ENCODE measurements around the gene TUBB2A. TPM values are rescaled to one million over a fixed set of nuclear protein-coding genes. Genes with fewer than 3 reads are reported as not detected.
"Not testable (repeated sequence)": the region's sequence is repeated elsewhere in the genome, so short reads cannot be mapped to it uniquely, and the experiment has no call there.

Gene TUBB2A
- total RNA-seq, 2 donors from 2014 or later: 1.8 to 3.8 TPM

DNA sequence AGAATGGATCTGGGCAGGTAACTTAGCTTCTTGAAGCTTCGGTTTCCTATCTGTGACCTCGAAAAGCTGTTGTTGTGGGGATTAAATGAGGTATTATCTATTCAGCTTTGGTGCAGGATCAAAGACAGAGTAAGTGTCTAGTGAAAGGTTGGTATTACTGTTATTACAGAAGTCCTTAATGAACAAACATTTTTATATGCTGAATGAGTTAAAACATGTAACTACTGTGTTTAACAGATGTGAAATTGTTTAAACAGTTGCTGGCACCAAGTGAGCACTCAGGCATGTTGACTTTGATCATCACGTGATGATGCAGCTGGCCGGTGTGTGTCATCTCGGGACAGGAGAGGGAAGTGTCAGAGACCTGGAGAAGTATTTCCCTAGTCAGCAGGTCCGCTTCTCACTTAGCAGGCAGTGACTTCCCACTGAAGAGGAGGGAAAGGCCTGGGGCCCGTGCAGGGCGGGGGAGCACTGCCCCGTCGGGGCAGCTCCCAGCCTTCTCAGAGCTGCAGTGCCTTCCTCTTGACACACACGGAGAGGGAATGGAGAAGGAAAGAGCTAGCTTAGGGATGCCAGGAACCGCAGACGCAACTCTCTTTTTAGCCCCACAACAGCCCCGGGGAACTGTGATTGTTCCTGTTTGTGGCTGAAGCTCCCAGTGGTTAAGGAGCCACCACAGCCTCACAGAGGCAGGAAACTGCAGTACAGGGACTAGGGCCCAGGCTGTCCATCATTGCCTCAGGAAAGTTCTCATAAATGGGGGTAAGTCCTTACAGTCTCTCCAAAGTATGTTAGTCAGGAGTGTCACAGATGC is 18.0 kb downstream of the TUBB2A start:
- peak in 1 of 2 donors; percentile 20 for ATAC-seq
- H3K36me3 Mint-ChIP-seq: peaks cover 0 to 6% of the 10 kb centered on the region in 2 donors
- DNase-seq (ENCODE audit: low spot score in 2 of 2): no peak
- no peaks in the 10 kb centered on the region for H3K9me3 Mint-ChIP-seq
- H3K27ac Mint-ChIP-seq: no peak overlapping the region

DNA sequence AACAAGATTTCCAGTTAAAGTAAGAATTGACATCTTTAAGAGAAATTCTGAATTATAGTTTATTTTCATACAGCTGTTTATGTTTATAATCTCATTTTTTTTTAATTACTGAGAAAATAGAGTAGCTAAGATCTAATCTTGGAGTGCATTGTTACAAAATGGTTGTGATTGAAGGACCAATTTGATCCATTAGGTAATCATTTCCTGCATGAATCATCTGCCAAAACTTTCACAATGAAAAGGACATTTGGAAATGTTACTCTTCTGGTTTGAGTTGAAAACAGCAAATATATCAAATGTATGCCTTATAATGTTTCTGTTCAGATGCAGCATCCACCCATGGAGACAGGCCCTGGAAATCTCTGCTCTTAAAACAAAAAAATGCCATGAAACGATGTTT is 19.0 kb downstream of the TUBB2A start:
- Mint-ChIP-seq H3K27ac (no peak overlapping the region), H3K36me3 (peaks cover 0 to 6% of the 10 kb centered on the region in 2 donors), H3K9me3 (no peaks in the 10 kb centered on the region)
- no peak for ATAC-seq
- DNase-seq (ENCODE audit: low spot score in 2 of 2): no peak

GRCh38 chr6:3137873-3138272 is 19.5 kb downstream of the TUBB2A start:
- H3K9me3 Mint-ChIP-seq; DNase-seq (ENCODE audit: low spot score in 2 of 2); ATAC-seq; H3K36me3 Mint-ChIP-seq; H3K27ac Mint-ChIP-seq: not testable (repeated sequence)

DNA sequence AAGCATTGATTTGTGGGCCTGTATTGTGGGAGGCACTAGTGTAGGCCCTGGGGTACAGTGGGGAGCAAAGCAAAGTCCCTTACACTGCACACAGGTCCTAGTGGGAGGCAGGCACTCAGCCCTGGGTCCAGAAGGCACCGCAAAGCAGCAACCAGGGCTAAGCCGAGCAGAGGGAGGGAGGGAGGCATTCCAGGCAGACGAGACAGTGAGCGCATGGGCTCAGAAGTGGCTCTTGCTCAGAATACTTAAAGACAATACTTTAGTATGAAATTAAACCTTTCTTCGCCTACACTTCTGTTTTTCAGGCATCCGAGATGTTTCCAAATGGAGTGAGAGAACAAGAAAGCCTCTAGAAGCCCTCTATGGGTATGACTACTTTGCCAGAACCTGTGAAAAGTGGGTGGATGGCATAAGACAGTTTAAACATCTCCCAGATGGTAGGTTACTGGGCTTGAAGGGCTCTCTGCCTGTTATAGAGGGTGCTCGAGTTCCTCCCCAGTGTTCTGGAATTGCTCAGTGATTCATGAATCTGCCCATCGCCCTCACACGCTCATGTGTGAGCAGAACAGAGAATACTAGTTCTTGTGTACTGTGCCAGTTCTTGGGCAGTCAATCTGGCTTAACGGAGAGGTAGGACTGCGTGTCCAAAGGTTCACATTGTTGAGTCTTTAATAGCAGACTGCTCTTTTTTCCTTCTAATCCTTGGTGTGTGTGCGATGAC is 20.1 kb downstream of the TUBB2A start:
- Mint-ChIP-seq H3K9me3 (no peaks in the 10 kb centered on the region), H3K36me3 (peaks cover 0 to 6% of the 10 kb centered on the region in 2 donors), H3K27ac (no peak overlapping the region)
- DNase-seq (ENCODE audit: low spot score in 2 of 2) (no peak), ATAC-seq (no peak)

DNA sequence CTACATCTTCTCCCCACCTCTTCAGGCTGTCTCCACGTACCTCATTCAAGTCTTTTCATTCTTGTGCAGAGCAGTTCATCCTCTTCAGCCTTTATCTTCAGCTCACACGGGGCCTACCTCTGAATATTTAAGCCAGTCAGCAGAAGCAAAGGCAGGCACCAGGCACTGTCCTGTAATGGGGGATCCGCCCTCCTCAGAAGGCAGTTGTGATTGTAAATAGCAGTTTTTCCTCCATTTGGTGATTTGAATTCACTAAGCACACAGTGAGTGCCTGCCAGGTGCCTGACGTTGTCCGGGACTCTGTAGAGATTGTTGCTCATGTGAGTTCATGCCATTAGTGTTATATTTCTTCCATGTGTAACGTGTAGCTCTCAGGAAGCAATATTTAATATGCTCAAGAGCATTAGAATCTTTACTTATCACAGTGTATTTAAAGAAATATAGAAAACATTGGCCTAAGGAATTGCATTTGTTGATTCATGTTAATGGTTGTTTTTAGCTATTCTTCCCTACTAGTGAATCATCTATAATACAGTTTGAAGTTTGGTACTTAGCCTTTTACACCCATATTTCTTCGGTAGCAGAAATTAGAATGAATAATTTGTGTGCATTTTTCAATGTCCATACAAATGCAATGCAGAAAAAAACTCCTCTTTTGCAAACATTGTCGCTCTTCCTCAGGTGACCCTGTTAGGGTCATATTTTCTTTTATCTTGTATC is 20.9 kb downstream of the TUBB2A start:
- Mint-ChIP-seq H3K9me3 (no peaks in the 10 kb centered on the region), H3K36me3 (peaks cover 0 to 6% of the 10 kb centered on the region in 2 donors), H3K27ac (no peak overlapping the region)
- ATAC-seq (no peak), DNase-seq (ENCODE audit: low spot score in 2 of 2) (no peak)

DNA sequence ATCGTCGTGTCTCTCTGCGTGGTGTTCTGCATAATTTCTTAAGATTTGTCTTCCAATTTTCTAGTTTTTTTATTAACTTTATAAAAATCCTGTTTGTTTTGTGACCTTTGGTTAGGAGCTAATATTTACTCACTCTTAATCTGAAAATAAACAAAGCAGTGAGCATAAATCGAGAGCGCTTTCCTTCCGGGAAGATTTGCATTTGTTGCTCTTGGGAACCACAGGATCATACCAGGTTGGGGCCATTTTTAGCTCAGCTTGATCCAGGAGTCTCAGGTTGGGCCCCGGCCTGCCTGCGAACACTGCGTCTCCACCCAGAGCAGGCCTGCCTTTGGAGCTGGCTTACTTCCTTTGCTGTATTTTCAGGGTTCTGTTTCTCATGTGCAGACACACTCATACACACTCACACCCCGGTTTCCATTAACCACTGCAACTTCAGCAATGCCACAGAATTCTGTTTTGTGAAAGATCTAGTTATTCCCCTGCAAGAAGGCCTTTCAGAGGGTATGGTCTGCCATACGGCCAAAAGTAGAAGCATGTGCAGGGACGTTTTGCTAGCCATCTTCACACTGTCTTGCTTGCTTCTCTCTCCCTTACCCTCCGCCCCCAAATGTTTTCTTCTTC is 21.6 kb downstream of the TUBB2A start:
- no peak overlapping the region for H3K27ac Mint-ChIP-seq
- no peaks in the 10 kb centered on the region for H3K9me3 Mint-ChIP-seq
- ATAC-seq (no peak), DNase-seq (ENCODE audit: low spot score in 2 of 2) (no peak)
- H3K36me3 Mint-ChIP-seq: peaks cover 0 to 6% of the 10 kb centered on the region in 2 donors

DNA sequence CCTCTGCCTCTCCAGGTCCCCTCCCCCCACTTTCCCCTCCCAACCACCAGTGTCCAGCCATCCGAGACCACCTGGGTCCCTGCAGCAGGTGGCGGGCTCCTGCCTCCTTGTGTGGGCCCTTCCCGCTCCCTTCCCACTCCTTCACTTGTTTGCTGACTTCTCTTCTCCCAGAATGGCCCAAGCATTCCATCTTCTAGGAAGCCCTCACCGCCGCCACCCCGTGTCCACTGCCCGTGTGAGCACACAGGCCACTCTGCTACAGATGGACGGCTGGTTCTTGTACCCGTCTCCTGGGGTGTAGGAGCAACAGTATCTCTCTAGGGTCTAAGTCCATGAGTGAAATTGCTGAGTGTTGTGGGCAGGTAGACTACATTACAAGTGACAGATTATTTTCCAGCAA is 23.8 kb downstream of the TUBB2A start:
- DNase-seq (ENCODE audit: low spot score in 2 of 2): no peak
- Mint-ChIP-seq H3K36me3 (peaks cover 0 to 6% of the 10 kb centered on the region in 2 donors), H3K9me3 (no peaks in the 10 kb centered on the region), H3K27ac (no peak overlapping the region)
- ATAC-seq: no peak

DNA sequence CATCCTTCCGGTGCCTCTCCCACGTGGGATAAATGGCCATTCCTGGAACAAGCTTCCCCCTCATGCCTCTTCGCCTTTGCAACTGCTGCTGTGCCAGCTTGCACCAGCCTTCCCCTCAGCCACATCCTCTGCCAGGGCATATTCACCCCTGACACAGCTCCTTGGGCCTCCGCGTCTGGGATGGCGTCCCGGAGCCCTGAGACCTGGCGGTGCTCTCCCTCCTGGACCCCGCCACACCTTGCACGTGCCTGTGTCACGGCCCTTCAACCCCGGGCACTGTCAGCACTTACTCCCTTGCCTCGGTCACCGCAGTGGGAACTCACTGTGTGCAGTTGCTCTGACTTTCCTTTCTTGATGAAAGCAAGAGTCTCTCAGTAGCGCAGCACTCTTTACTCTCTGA is 25.6 kb downstream of the TUBB2A start:
- DNase-seq (ENCODE audit: low spot score in 2 of 2) (no peak), ATAC-seq (no peak)
- Mint-ChIP-seq H3K36me3 (no peaks in the 10 kb centered on the region), H3K9me3 (no peaks in the 10 kb centered on the region), H3K27ac (peak overlapping the region in 1 of 2 donors; percentile 32)

- H3K9me3 Mint-ChIP-seq: no peaks in the 10 kb centered on the region
- H3K36me3 Mint-ChIP-seq: no peaks in the 10 kb centered on the region
- ATAC-seq: no peak
- no peak overlapping the region for H3K27ac Mint-ChIP-seq
- DNase-seq (ENCODE audit: low spot score in 2 of 2): no peak
Observed at GRCh38 chr6:3128356-3129108, 28.8 kb downstream of the TUBB2A start.

DNA sequence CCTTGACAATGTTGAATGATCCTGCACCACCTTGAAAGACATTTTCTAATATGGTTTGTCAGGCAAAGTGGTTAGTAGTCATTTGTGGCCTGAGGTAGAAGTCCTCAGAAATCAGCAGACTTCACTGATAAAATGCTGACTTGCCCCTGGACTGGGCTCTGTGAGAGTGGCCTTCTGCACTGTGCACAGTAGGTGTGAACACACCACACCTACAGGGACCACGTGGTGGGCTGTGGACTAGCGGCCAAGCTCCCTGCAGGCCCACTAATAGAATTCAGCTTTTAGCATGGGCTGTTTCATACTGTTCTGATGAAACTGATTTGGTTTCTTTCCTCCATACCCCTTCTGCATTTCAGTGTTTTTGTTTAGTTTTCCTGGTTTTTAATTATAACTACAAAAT is 31.5 kb downstream of the TUBB2A start:
- no peaks in the 10 kb centered on the region for H3K36me3 Mint-ChIP-seq
- DNase-seq (ENCODE audit: low spot score in 2 of 2) (no peak), ATAC-seq (no peak)
- no peaks in the 10 kb centered on the region for H3K9me3 Mint-ChIP-seq
- H3K27ac Mint-ChIP-seq: no peak overlapping the region

DNA sequence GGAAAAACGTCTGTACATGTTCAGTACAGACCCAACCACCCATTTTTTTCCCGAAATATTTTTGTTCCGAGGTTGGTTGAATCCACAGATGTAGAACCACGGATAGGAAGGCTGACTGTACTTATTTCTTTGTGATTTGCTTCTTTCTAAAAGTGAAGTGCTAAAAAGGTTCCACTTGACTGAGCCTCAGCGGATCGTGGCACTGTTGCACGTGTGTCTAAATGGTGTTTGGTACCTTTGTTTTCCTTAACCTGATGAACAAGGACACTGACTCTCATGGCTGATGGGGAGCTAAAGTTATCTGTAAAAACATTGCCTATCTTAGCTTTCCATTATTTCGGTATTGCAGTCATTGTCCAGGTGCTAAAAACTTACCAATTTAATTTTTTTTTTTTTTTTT is 32.7 kb downstream of the TUBB2A start:
- Mint-ChIP-seq H3K27ac (no peak overlapping the region), H3K36me3 (no peaks in the 10 kb centered on the region), H3K9me3 (no peaks in the 10 kb centered on the region)
- ATAC-seq (no peak), DNase-seq (ENCODE audit: low spot score in 2 of 2) (no peak)

GRCh38 chr6:3122823-3123182 is 34.5 kb downstream of the TUBB2A start:
- no peaks in the 10 kb centered on the region for H3K9me3 Mint-ChIP-seq
- no peak for ATAC-seq
- no peak for DNase-seq (ENCODE audit: low spot score in 2 of 2)
- peaks cover 6% of the 10 kb centered on the region in 2 donors for H3K36me3 Mint-ChIP-seq
- H3K27ac Mint-ChIP-seq: no peak overlapping the region

- H3K27ac Mint-ChIP-seq: no peak overlapping the region
- no peaks in the 10 kb centered on the region for H3K9me3 Mint-ChIP-seq
- peaks cover 6% of the 10 kb centered on the region in 2 donors for H3K36me3 Mint-ChIP-seq
- no peak for ATAC-seq
- DNase-seq (ENCODE audit: low spot score in 2 of 2): no peak
Observed at GRCh38 chr6:3120765-3121089, 36.6 kb downstream of the TUBB2A start.

- peak; percentile 22 to 36 for ATAC-seq
- H3K9me3 Mint-ChIP-seq: no peaks in the 10 kb centered on the region
Observed at GRCh38 chr6:3119040-3119723, 38.2 kb downstream of the TUBB2A start.

DNA sequence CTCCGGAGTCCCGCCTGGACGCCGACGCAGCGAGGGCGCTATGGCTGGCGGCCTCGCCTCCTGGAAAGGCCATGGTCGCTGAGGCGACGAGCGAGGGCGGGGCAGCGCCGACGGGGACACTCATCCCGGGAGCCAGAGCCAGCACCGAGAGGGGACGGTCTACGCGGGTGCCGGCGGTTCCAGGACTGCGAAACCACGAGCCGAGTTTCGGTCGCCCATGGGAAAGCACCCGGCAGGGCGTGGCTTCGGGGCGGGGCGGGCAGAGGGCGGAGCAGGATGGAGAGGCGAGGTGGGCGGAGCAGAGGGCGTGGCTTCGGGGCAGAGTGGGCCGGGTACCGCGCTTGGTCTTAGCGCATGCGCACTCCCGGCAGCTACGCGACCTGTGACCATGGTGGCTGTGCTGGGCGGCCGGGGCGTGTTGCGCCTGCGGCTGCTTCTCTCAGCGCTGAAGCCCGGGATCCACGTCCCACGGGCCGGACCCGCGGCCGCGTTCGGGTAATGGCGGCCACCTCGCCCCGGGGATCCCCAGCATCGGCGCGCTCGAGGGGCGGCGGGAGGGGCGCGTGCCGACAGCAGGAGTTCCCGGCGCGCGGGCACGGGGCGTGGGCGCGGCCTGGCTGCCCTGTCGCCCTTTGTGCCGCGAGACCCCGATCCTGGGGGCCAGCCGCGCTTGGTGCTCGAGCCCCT is 38.8 kb downstream of the TUBB2A start, which contains the start of gene BPHL:
BPHL (plus strand) TSS at position 359 of the 687 bp plus-strand sequence; CDS start at position 389, 30 bp downstream.
- Mint-ChIP-seq H3K27ac (peak within 1 kb of the TSS; percentile 48 to 73), H3K9me3 (no peaks in the 10 kb centered on the region), H3K36me3 (peaks cover 6% of the 10 kb centered on the region in 2 donors)
- DNase-seq (ENCODE audit: low spot score in 2 of 2): peak; percentile 100
- ATAC-seq: peak; percentile 92 to 95

More at GRCh38 chr6:3119040-3119723, 38.2 kb downstream of the TUBB2A start:
- H3K27ac Mint-ChIP-seq: peak overlapping the region; percentile 48 to 73
- peaks cover 6% of the 10 kb centered on the region in 2 donors for H3K36me3 Mint-ChIP-seq
- no peak for DNase-seq (ENCODE audit: low spot score in 2 of 2)
